GM18499 (cell line): Measurements from ENCODE around the gene MVB12B.

Source experiments
- ATAC-seq: cut with Tn5 transposase; IDR thresholded peaks from one replicate; pipeline ENCODE4 v1.9.1; 2021; ENCODE audit warnings: moderate number of reproducible peaks; ENCODE audit not compliant: insufficient read depth, unreplicated experiment

The MVB12B gene

DNA sequence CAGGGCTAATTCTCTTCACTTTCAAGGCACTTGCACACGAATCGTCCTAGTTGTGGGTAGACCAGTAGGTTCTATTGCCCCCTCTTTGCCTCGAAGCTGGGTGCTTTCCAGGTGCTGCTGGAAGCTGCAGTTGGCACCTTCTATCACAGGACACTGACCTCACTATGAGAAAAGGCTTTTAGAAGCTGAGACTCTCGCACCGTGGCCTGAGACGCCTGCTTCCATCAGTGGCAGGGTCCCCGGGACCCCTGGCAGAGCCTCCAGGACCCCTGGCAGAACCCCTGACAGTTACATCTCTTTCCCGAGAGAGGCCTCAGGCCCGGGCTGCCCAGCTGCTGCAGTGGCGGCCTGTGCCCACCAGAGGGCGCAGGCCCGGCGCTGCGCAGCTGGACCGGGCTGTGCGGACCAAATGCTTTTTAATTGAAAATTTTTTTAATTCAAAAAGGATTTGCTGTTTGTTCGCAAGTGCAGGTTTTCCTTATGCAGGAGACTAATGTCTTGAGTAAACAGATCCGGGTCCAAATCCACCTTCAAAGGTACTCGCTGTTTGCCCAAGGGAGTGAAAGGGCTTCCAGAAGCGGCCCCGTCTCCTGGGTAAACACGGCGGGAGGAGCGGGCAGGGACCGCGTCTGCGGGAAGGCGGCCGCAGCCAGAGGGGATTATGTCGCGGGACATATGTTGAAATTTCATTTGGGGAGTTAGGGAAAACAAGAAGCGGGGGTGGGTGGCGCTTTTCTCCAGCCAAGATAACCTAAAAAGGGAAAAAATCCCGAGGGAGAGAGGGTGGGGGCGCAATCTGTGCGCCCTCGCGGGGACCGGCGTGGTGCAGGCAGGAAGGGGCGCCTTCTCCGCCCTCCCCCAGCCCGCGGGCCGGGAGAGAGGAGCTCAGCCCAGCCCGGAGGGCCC is 172.6 kb downstream of the MVB12B start:
- ATAC-seq = no peak

DNA sequence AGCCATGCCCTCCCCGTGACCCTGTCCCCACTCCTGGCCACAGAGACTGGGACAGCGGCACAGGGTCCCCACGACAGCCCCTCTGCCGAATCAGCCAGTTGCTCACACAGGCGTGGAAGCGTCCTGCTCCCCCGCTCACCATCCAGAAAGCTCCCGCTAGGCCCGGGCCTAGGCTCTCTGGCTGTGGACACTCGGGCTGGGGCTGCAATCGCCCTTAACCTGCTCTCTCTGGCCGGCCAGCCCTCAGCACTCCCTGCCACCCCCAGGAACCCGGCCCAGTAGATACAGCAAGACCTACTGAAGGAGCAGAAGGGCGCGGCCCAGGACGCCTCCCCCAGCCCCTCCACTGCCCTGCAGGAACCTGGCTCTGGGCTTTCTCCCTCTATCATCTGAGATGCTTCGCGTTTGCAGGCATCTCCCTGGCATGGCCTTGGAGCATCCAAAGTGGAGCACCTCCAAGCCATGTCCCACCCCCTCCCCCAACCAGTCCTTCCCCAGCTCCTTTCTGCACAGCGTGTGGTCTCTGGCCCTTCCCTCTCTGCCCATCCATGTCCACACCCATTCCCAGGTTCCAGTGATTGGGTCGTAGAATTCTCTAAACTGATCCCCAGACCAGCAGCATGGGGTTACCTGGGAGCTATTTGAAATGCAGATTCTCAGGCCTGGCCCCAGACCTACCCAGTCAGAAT is 173.4 kb downstream of the MVB12B start:
- ATAC-seq = no peak

DNA sequence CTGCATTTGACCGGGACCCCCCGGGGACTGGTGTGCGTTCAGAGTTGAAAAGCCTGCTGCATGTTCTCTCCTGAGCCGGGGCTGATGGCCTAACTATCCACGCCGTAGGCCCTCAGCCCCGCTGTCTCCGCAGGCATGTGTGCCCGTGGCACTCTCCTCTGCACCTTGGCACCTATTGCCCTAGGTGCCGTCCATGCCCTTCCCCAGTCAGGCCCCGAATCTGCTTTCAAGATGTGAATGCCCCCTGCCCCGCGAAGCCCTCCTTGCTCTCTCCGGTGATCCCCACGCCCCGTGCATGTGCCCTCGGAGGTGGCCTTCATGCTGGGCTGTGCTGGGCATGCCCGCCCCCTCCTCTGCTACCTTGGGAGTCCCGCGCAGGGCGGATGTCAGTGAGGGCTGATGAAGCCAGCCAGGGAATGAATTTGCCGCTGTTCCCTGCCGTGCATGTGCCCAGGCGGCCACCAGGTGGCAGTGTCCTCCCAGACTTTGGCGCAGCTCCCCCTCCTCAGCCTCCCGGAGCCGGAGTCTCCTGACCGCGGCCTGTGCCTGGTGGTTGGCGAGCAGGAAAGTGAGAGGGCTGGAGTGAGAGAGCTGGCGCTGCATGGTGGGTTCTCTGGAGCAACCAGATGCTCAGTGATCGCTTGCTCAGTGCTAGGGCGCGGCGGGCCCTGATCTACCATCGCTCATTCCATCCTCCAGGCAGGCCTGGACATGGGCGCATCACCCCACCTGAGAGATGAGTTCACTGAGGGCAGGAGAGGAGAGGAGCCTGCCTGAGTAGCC is 174.2 kb downstream of the MVB12B start:
- no peak for ATAC-seq

DNA sequence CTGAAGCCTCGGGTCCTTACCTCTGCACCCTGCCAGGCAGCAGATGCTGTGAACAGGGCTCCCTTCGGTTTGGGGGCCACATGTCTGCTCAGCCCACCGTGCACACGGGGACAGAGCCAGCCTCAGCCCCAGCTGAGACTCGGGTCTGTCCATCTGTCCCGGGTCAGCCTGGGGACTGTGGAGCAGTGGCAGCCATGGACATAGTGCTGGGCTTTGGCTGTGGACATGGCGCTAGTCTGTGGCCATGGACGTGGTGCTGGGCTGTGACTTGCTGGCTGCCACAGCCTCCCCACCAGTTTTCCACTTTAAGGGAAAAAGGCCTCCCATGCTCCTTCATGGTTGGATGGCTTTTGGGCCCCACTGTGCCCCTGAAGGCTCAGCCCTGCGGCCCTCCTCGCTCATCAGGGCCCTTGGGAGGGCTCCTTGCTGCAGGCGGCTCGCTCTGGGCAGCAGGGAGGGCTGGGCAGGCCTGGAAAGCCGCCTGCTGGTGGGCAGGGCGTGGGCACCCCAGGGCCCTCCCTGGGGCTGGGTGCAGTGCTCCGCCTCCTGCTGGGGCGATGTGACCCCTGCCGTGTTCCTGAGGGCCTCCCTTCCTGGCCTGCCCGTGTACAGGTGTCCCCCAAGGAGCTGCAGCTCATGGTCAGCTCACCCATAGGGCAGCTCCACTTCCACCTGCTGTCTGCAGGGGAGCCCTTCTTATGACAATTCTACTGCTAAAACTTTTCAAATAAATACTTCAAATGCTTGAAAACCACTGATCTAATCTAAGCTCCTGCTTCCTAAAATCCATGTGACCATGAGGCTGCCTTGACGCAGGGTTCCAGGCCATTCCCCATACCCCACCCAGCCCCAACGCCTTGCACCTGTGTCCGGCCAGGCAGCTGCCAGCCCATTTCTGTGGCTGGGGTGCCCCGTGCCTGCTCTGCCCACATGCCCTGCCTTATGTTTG is 175.0 kb downstream of the MVB12B start:
- ATAC-seq = no peak

DNA sequence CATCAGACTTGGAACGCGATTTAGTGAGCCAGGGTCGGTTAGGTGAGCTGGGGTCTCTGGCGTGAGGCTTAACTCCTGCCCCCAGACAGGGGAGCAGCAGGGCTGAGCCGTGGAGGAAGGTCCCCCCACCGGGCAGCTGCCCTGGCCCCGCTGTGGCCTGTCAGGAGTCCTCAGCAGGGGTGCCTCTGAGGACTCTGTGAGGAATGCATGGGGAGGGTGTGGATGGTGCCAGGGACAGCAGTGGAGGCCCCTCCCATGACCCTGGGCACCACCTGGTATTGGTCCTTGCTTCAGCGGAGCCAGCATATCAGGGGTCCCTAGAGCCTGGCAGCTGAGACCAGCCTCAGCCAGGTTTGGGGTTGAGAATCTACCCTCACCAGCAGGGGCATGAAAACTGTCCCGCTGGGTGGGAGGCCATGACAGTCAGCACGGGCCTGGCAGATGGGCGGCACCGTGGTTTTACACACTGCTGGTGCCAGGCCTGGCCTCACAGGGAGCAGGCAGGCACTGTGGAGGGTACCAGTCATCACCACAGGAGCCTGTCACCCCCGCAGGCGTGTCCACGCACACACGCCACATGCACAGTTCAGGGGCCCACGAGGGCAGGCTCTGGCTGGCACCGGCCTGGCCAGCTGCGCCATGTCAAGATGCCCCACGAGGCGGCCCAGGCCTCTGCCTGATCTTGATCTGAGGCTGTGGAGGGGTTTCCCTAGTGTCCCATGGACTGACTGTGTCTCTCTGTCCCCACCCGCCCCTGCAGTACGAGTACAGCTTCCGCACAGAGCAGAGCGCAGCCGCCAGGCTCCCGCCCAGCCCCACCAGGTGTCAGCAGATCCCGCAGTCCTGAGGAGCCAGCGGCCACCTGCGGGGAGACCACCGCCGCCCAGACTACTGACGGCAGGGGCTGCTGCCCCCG is 176.0 kb downstream of the MVB12B start:
- ATAC-seq = no peak

DNA sequence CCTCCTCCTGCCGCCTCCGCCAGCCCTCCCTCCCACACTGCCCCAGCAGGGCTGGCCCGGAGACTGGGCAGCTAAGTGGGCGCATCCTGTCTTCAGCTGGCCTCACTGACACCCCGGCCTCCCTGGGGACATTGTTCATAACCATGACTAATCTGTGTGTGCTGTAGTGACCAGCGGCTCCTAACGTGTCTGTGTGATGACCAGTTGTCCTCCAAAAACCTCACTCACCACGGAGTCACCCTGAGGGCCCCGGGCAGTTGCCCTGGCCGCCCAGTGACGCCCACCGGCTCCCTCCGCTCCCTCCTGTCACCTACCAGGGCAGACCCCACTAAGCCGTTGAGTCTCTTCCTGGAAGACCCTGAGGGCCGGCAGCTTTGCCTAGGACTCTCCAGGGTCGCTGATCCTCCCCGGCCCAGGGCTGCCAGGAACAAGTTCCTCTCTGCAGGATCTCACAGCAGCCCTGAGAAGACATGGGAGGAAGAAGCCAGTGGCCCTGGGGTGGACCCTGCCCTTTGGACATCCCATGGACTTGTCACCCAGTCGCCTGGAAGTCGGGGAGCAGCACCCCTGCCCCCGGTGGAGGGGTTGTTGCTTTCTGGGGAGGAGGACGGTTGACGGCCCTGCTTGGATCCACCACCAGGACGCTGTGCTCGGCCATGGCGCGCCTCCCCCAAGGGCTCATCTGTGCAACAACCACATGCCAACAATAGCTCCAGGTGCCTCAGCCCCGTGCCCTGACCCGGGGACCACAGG is 176.9 kb downstream of the MVB12B start:
- no peak for ATAC-seq

DNA sequence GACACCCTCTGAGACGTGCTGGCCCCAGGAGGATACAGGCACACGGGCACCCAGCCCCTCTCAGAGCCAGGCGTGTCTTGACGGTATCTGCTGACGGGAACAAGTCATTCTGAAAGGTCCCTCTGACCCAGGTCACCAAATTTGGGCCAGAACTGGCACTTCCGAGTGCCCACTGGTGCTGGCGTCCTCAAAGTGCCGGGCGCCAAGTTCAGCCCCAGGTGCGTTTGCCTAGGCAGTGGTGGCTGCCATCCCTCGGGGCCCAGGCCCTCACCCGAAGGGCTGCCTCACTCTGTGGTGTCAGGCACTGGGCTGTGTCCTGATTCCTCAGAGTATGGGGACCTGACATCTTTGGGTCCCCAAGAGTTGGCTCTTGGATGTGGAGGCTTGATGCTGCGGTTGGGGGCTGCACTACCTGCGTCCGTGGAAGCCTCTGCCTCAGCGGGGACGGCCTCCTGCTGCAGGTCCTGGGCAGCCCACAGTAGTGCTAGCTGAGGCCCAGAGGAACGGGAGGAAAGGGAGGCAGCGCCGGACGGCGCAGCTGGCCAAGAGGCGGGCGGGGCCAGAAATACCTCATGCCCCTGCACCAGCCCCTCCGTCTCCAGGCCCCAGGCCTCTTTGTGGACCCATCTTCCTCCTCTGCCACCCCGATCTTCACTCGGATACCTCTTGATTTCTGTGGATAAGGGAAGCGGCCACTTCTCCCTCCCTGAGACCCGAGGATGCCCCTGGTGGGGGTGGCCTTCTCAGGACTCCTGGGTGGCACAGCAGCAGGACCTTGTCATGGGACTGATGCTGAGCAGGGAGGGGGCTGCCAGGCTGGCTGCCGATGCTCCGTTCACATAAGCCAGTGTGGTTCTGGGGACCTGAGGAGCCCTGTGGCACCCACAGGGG is 177.7 kb downstream of the MVB12B start:
- ATAC-seq = no peak

DNA sequence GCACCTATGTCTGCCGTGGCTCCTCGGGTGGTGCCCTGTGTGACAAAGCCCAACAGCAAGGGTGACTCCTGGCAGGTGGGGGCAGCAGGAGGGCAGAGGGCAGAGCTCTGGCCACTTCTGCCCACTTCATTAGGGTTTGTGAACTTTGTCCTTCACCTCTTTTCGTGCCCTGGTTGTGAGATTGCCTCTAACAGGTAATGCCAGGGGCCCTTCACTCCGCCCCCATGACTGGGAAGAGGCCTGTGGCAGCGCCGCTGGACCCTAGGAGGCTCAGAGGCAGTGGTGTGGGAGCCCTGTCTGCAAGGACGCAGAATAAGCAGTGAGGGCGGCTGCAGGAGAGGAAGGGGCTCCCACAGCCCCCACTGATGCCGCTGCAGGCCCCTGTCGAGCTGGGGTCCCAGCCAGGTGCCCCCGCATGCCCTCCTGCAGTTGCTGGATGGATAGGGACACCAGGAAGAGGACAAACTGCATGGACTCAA is 178.4 kb downstream of the MVB12B start:
- ATAC-seq = no peak

DNA sequence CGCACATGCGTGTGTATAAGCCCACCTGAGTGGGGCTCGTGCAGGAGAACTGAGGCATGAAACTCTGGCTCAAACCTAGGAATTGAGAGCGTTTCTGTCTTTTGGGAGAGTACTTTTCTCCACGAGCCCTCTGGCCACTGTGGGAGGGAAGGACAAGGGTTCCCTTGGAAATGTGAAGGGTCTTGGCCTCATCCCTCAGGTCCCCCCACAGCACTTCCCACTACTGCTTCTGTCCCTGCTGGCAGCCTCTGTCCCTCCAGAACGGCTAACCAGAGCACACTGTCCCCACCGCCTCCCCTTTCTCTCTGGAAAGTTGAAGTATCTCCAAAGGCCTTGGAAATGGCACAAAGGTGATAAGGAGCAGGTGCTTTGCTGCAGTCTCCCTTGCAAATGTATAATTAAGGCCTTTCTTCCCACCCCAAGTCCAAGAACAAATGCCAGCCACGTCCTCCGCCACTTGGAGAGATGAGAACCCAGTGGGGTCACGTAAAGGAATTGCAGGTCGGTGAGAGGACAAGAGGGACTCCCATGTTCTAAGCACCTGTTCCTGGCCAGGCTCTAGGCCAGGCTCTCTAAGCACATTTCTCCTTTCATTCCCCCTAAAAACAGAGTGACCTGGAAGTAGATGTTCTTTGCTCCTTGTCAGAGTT is 179.2 kb downstream of the MVB12B start:
- no peak for ATAC-seq

DNA sequence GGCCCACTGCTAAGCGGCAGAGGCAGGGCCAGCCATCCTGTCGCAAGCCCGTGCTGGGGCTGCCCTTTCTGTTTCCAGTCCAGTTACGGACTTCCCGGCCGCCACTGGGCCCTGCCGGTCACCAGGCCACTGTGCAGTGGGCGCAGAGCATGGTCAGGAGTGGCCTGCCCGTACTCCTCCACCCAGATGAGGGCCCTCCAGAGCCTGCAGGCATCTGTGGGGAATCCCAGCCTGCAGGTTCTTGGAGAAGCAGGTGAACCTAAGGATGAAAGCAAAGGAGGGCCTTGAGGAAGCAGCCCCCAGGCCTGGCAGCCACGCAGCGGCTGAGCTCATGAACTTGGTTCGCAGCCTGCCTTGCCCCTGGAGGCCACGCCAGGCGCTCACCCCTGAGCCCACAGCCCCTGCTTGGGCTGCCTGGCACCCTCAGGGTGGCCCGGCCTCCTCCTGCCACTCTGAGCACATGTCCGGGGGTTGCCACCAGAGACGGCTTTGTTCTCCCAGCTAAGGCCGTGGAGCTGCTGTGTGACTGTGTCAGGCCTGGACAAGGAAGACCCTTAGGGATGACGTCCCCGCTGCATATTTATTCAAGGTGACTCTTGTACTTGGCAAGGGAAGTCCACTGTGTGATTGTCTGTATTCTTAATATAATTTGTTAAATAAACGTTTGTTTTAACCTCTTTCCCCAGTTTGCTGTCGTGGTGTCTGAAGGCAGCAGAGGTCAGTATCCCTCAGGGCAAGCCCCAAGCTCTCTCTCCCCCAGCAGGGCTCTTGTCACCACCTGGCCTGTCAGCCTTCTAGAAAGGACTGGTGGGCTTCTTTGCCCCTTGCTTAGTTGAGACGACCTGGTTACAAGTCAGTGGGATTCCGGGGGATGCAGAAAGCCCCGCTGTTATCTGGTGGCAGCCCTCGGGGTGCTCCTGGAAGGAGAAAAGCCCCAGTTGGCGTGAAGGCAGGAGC is 180.0 kb downstream of the MVB12B start:
- no peak for ATAC-seq

DNA sequence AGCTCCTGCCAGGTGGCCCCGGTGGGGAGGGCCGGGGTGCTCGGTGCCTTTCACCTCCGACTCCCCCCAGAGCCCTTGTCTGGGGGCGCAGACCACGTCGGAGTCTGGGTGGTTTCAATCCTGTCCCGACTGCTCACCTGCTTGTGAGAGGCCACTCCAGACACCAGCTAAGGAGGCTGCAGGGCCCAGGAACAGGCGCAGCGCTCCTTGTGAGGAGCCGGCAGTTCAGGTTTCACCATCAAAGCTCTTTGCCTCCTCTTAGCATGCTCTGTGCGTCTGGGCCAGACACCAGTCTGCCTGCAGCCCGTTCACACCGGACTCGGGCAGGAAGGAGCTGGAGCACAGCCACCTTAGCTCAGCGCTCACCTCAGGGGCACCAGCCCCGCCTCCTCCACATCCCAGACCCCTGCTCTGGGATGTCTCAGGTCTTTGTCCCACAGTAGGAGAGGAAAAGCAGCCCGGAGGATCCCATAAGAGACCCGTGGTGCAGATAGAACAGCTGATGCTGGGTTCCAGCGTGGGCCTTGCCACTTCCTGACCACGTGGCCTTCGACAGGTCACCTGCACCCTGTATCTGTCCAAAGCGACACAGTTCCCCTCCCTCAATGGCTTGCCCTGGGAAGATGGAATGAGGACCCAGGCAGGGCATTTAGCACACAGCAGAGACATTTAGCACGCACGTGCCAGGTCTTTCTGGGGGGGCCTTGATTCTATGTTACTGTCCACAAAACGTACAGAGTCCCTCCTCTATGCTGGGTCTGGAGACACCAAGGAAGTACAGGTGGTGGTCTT is 180.9 kb downstream of the MVB12B start:
- no peak for ATAC-seq

DNA sequence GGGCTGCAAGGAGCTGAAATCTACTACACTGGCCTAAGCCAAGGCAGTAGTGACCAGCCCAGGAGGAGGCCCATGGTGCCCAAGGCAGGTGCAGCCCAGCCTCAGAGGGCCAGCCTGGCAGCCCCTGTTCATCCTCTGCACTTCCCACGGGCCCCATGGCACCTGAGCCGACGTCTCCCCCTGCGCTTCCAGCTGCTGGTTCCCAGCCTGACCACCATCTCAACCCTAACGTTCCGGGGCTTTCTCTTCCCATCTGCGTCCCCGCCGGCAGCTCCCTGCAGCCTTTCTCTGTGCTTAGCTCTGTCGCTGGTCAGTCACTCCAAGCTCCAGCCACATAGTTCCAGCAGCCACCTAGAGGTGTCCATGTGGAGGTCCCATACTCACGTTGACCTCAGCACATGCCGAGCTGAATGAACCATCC is 181.6 kb downstream of the MVB12B start:
- no peak for ATAC-seq

DNA sequence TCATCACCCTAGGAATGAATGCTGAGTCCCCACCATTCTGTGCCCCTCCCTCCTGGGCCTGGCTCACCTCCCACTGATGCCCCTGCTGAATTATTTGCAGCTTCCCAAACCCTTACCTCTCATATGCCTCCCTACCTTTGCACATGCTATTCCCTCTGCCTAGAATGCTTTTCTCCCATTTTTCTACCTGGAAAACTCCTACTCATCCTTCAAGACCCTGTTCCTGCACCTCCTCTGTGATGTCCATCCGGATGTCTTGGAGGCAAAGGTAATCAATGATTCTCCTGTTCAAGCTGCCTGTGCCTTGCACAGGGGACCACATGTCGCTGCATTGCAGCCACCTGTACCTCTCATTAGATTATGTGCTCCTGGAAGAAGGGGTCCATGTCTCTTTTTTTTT is 182.3 kb downstream of the MVB12B start:
- ATAC-seq = no peak

DNA sequence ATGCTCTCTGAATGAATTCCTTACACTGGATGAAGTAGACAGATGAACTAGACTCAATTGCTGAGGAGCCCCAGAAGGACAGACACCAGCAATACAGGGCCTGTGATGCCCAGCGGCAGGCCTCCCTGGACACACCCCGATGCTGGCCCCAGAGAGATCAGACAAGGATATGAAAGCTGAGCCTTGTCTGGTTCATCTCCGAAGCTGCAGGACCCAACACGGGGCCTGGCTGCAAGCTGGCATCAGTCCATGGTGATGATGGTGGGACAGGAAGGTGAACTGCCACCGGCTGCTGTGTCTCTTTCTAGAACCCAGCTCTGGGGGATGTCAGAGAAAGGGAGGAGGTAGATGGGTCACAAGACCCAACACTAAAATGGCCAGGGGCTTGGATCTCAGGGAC is 183.1 kb downstream of the MVB12B start:
- ATAC-seq = no peak

DNA sequence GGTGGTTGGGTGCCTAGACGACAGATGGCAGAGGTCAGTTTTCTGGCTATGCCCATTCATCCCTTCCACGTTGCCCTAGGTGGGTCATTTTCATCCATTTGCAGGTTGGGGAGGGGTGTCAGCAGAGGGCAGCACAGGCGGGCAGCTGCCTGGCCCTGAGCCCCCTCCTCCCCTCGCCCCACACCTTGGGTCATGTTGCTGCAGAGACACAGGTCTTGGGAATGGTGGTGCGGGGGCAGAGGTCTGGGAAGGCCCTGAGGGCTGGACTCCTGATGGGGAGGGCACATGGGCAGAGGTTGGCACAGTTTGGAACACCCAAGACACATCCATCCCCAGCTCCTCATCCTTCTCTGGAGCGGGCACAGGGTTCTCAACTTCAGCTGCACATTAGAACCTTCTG is 183.9 kb downstream of the MVB12B start:
- no peak for ATAC-seq
